ENCODE measurements around the gene ATP2A2.
"Not testable (repeated sequence)": the region's sequence is repeated elsewhere in the genome, so short reads cannot be mapped to it uniquely, and the experiment has no call there.

Gene ATP2A2

DNA sequence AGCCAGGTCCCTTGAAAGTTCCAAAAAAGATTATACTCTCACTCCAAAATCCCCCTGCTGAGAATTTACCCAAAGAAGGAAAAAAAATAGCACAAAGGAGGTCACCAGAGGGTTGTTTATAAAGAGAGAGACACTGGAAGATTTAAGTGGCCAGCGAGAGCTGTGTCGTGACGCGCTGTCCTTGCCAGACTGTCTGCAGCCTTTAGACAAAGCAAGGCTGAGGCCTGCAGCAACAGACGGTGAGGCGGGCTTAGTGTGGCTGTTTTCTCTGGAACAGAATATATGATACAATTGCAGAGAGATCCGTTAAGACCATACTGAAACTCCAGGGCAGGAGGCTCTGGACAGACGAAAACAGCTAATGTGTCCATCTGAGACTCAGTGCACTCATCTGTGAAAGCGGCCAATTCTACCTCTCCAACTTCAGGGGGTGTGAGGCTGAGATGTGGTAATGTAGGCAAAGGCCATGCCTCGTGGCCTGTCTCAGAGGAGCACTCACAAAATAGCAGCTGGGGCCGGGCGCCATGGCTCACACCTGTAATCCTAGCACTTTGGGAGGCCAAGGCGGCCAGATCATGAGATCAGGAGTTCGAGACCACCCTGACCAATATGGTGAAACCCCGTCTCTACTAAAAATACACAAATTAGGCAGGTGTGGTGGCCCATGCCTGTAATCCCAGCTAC, 86.3 kb downstream of the ATP2A2 start:
- DNase-seq (ENCODE audit: low read depth in 2 of 2) = no peak

DNA sequence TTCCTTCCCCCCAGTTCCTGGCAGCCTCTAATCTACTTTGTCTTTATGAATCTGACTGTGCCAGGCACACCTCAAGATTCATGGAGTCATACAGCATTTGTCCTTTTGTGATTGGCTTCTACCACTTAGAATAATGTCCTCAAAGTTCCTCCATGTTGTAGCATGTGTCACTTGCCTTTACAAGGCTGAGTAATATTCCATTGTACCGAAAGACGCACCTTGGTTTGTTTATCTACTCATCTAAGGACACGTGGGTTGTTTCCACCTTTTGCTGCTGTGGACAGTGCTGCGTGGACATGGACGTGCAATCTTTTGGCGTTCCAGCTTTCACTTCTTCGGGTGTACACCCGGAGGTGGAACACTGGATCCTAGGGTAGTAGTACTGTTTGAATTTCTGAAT, 88.9 kb downstream of the ATP2A2 start:
- no peak for DNase-seq (ENCODE audit: low read depth in 2 of 2)

DNA sequence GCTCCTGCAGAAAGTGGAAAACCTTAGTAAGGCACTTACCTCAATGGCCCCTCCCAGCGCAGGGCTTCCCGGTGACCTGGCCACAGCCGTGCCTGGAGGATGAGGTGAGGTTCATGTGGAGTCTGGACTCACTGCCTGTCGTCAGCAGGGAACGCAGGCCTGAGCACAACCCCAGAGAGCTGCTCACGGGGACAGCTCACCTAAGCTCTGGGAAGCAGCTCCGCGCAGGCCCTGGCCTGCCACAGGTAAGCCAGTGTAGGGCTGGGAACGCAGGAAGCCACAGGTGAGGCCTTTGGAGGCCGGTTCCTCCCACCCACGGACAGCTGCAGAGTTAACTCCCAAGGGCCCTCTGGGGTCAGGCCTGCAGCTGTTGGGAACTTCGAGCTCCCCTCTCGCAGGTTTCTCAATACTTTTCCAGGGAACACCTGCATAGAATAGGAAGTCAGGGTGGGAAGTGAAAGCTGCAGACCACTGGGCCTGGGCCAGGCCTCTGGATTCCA, 89.7 kb downstream of the ATP2A2 start:
- DNase-seq (ENCODE audit: low read depth in 2 of 2) = no peak

DNA sequence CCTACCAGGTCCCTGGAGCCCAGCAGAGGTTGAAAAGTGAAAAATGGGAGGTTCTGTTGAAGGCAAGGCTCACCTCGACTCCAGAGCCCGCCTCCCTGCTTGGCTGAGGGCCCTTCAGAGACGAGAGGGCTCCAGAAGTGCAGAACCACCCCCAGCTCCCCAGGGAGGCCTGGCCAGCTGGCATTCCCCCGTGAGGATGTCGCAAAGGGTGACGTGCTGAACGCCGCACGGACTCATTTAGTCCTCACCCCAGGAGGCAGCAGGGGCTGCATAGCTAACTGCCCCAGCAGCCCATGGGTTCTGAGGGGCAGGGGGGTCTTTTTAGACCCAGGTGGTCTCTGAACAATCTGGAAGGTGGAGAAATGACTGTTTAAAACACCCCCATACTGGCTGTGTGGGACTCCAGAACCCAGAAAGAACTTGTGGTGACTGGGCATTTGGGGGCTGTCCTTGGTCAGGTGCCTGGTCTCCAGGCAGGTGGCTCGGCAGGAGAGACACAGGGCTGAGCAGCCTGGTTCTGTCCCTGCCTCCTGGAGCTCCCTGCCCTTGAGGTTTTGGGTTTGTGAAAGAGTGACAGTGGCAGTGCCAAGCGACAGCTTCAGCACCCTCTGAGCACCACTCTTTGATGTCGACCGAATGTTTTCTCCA, 90.5 kb downstream of the ATP2A2 start:
- DNase-seq (ENCODE audit: low read depth in 2 of 2) = no peak

DNA sequence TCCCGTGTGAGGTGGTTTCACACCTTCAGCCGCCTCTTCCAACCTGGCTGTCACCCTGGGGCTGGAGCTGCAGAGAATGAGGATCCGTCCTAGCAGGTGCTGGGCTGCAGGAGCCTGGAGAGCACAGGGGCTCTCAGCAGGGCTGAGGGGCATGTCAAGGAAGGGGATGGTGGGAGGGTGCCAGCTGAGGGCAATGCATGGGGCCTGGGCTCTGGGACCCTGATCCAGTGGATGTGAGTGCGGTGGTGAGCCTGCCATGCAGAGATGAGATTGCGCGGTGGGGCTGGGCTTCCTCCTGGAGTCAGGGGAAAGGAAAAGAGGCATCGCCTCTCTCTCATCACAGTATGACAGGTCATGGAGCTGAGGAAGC, 91.0 kb downstream of the ATP2A2 start:
- DNase-seq (ENCODE audit: low read depth in 2 of 2) = no peak

DNA sequence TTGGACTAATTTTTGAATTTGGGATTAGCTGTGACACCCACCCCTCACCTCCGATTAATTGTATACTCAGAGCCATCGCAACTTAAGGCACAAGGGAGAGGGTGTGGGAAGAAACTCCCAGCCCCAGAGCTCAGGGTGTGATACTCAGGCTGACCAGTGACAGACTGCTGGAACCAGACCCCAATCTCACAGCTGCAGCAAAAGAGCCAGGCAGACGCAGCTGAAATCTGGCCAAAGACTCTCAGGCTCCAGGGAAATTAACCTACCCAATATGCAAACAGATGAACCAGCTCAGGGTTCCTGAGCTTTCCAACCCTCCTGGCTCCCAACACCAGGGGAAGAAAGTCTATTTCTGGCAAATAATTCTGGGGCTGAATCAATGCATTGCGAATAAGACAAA, 92.0 kb downstream of the ATP2A2 start:
- DNase-seq (ENCODE audit: low read depth in 2 of 2) = no peak

DNA sequence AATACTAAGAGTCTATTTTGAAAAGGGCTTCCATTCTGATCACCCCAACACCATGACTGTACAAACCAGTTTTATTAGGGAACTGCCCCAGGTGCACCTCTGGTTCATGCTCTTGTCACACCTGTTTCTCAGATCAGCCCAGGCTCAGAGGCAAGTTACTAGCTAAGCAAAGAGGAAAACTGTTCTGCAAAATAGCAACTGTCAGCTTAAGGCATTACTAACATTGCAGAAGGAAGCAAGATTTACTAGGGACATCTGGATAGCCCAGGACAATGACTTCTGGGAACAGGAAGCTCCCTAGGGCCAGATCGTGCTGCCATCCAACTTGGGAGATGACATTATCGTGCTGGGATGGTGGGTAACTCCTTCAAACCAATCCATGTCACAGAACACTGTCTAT, 92.4 kb downstream of the ATP2A2 start:
- no peak for DNase-seq (ENCODE audit: low read depth in 2 of 2)

DNA sequence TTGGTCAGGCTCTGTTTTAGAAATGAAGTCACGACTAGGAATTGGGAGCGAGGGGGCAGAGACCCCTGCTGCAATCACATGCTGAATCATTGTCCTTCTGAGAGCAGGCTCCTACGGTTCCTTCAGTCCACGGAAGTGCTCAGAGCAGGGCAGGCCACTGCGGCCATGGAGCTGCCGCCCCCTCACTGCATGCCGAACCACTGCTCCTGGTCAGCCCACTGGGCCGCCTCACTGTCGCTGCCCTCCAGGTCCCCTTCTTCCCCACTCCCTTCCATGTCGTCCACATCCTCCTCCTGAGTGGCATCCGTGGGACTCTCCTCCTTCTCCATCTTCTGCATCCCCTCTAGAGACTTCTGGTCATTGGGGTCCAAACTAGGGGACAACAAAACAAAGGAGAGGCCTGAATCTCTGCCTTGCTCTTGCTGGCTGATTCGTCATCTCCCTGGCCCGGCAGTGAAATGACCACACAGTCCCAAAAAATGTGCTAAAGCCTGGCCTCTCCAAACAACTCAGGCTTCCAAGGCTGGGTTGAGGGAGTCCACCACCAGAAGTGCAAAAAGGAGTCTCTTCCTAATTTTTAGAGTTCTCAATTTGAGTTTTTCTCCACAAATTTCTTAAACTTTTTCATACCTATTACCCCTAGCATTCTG, 93.0 kb downstream of the ATP2A2 start:
- no peak for DNase-seq (ENCODE audit: low read depth in 2 of 2)

DNA sequence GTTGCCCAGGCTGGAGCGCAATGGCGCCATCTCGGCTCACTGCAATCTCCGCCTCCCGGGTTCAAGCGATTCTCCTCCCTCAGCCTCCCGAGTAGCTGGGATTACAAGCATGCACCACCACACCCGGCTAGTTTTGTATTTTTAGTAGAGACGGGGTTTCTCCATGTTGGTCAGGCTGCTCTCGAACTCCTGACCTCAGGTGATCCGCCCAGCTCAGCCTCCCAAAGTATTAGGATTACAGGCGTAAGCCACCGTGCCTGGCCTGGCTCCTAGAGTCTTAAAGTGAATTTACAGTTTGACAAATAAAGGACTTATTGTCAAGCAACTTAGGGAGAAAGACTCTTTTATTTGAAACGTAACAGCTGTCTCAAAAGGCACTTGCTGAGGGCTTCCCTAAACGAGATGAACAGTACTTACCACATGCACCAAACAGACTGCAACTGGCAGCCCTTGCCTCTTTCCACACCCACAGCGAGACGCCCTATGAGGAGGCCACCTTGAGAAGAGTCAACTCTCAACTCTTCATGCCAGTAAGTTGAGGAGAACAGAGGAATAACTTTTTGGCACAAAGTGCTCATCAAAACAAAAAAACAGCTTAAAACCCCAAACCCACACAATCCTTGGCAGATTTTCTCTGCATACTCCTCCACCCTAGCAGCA, 97.2 kb downstream of the ATP2A2 start:
- not testable (repeated sequence) for DNase-seq (ENCODE audit: low read depth in 2 of 2)

DNA sequence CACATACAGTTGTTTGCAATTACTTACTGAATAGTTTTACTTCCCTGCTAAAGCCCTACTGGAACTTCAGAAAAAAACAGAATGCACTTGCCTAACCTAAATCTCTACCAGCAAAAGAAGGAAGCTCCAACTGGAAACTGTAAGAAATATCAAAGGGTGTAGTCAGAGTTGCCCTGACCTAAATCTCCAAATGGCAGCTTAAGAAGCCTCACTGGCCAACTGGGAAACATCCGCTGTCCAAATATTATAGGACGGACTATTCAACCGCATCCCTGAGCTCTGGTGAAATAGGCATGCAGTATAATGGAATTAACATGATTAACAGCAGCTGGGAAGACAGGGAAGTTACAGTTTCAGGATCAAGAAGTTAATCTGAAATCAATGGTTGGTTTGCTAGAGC, 98.2 kb downstream of the ATP2A2 start:
- no peak for DNase-seq (ENCODE audit: low read depth in 2 of 2)

DNA sequence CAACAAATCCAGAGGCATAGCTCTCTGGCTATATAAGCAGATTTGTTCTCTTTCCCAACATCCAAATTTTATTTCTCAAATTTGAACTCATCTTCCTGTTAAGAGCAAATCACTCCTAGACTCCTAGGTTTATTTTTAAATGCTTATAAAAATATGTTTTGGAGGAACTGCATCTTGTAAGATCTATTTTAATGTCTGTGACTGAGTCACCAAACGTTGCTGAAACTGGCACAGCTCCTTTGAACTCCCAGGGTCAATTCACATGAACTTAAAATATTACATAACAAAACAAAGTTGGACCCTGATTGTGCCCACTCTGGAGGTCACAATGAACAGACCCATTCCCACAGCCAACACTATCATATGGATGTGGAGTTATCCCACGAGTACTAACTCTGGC, 98.6 kb downstream of the ATP2A2 start:
- DNase-seq (ENCODE audit: low read depth in 2 of 2) = no peak

DNA sequence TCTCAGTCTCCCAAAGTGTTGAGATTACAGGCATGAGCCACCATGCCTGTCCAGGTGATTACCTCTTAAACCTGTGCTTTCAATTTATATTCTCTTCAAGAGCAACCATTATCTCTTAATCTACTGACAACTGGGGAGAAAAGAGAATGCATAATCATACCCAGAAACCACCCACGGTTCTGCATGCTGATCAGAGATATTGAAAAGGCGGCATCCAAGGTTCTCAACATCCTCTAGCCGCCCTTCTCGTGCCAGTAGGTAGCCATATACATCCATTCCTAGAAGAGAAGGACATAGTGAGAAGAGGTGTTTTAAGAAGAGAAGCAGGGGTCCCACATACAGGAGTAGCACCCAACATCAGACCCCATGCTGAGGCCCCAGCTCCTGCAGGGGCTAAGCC, 101.6 kb downstream of the ATP2A2 start:
- DNase-seq (ENCODE audit: low read depth in 2 of 2) = no peak
